ENCODE data around the gene PCMT1.
"Not testable (repeated sequence)": the region's sequence is repeated elsewhere in the genome, so short reads cannot be mapped to it uniquely, and the experiment has no call there.

PCMT1 gene

GRCh38 chr6:149728499-149729234 is 20.9 kb upstream of the PCMT1 start:
- in situ Hi-C loops (cut with HindIII; ENCODE audit: low pct_unique_long_range_greater_than_20kb, low sequenced_read_pairs), result no loop called here
- no peak for TF ChIP-seq JUND (IDR thresholded peaks at IDR 0.05; ENCODE audit: low read depth)
- DNase-seq (ENCODE audit: low read depth in 1 of 2, low spot score in 1 of 2), result no peak

GRCh38 chr6:149729824-149730223 is 19.7 kb upstream of the PCMT1 start:
- DNase-seq (ENCODE audit: low read depth in 1 of 2, low spot score in 1 of 2), result no peak
- TF ChIP-seq JUND (IDR thresholded peaks at IDR 0.05; ENCODE audit: low read depth), result no peak
- in situ Hi-C loops (cut with HindIII; ENCODE audit: low pct_unique_long_range_greater_than_20kb, low sequenced_read_pairs), result no loop called here

- TF ChIP-seq JUND (IDR thresholded peaks at IDR 0.05; ENCODE audit: low read depth), result no peak
- no peak for DNase-seq (ENCODE audit: low read depth in 1 of 2, low spot score in 1 of 2)
- in situ Hi-C loops (cut with HindIII; ENCODE audit: low pct_unique_long_range_greater_than_20kb, low sequenced_read_pairs), result no loop called here
Observed at GRCh38 chr6:149733089-149733720, 16.3 kb upstream of the PCMT1 start.

GRCh38 chr6:149734915-149735314 is 14.6 kb upstream of the PCMT1 start:
- TF ChIP-seq JUND (IDR thresholded peaks at IDR 0.05; ENCODE audit: low read depth), result no peak
- in situ Hi-C loops (cut with HindIII; ENCODE audit: low pct_unique_long_range_greater_than_20kb, low sequenced_read_pairs), result no loop called here
- DNase-seq (ENCODE audit: low read depth in 1 of 2, low spot score in 1 of 2), result no peak

GRCh38 chr6:149745252-149745651 is 4.3 kb upstream of the PCMT1 start:
- DNase-seq (ENCODE audit: low read depth in 1 of 2, low spot score in 1 of 2); in situ Hi-C loops (cut with HindIII; ENCODE audit: low pct_unique_long_range_greater_than_20kb, low sequenced_read_pairs): not testable (repeated sequence)

- no peak for TF ChIP-seq JUND (IDR thresholded peaks at IDR 0.05; ENCODE audit: low read depth)
- DNase-seq (ENCODE audit: low read depth in 1 of 2, low spot score in 1 of 2), result peak; percentile 73 to 96
- in situ Hi-C loops (cut with HindIII; ENCODE audit: low pct_unique_long_range_greater_than_20kb, low sequenced_read_pairs), result no loop called here
Observed at GRCh38 chr6:149746147-149746946, 3.2 kb upstream of the PCMT1 start, which contains the start of gene NUP43. TSS of gene NUP43 (minus strand) at chr6:149746529. CDS start at chr6:149746495, 34 bp downstream.

- DNase-seq (ENCODE audit: low read depth in 1 of 2, low spot score in 1 of 2); in situ Hi-C loops (cut with HindIII; ENCODE audit: low pct_unique_long_range_greater_than_20kb, low sequenced_read_pairs): not testable (repeated sequence)
Observed at GRCh38 chr6:149749082-149749593, 403 bp upstream of the PCMT1 start.

- DNase-seq (ENCODE audit: low read depth in 1 of 2, low spot score in 1 of 2), result peak; percentile 28 to 76
- TF ChIP-seq JUND (IDR thresholded peaks at IDR 0.05; ENCODE audit: low read depth), result no peak
- in situ Hi-C loops (cut with HindIII; ENCODE audit: low pct_unique_long_range_greater_than_20kb, low sequenced_read_pairs), result no loop called here
Observed at GRCh38 chr6:149750136-149750609, 632 bp downstream of the PCMT1 start.

GRCh38 chr6:149751239-149751638 is 1.7 kb downstream of the PCMT1 start:
- TF ChIP-seq JUND (IDR thresholded peaks at IDR 0.05; ENCODE audit: low read depth), result no peak
- DNase-seq (ENCODE audit: low read depth in 1 of 2, low spot score in 1 of 2), result no peak
- in situ Hi-C loops (cut with HindIII; ENCODE audit: low pct_unique_long_range_greater_than_20kb, low sequenced_read_pairs), result no loop called here

- DNase-seq (ENCODE audit: low read depth in 1 of 2, low spot score in 1 of 2); in situ Hi-C loops (cut with HindIII; ENCODE audit: low pct_unique_long_range_greater_than_20kb, low sequenced_read_pairs): not testable (repeated sequence)
Observed at GRCh38 chr6:149751920-149752319, 2.4 kb downstream of the PCMT1 start.

GRCh38 chr6:149752600-149753373 is 3.2 kb downstream of the PCMT1 start:
- DNase-seq (ENCODE audit: low read depth in 1 of 2, low spot score in 1 of 2), result no peak
- in situ Hi-C loops (cut with HindIII; ENCODE audit: low pct_unique_long_range_greater_than_20kb, low sequenced_read_pairs), result no loop called here
- TF ChIP-seq JUND (IDR thresholded peaks at IDR 0.05; ENCODE audit: low read depth), result no peak

- DNase-seq (ENCODE audit: low read depth in 1 of 2, low spot score in 1 of 2); in situ Hi-C loops (cut with HindIII; ENCODE audit: low pct_unique_long_range_greater_than_20kb, low sequenced_read_pairs): not testable (repeated sequence)
Observed at GRCh38 chr6:149753374-149753637, 3.8 kb downstream of the PCMT1 start.

Data from T47D (cell line).